Measurements from ENCODE around the gene PMEPA1.

PMEPA1 gene

DNA sequence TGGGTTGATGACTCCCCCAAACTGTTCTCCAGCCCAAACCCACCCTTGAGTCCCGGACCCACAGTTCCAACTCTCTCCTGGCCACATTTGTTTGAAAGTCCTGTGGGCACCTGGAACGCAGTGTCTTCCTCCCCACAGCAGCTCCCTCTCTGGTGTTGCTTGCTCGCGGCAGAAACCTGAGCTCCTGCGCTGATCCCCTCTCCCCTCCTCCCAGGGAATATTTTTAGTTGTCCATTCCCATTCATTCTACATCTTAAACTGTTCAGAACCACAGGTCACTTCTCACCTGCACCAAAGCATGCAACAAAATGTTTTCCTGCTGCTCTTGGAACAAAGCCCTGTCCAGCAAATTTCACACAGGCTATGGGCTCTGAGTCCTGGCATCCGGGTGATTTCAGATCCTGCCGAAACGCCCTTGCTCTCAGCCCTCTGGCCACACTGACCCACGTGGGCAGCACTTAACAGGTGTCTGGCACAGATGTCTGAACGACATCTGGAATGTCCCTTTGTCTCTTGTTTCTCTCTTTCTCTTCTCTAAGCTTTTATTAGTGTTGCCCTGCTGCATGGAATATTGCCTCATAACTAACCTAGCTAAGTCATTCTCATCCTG, 27.0 kb upstream of the PMEPA1 start:
- no peak for DNase-seq

DNA sequence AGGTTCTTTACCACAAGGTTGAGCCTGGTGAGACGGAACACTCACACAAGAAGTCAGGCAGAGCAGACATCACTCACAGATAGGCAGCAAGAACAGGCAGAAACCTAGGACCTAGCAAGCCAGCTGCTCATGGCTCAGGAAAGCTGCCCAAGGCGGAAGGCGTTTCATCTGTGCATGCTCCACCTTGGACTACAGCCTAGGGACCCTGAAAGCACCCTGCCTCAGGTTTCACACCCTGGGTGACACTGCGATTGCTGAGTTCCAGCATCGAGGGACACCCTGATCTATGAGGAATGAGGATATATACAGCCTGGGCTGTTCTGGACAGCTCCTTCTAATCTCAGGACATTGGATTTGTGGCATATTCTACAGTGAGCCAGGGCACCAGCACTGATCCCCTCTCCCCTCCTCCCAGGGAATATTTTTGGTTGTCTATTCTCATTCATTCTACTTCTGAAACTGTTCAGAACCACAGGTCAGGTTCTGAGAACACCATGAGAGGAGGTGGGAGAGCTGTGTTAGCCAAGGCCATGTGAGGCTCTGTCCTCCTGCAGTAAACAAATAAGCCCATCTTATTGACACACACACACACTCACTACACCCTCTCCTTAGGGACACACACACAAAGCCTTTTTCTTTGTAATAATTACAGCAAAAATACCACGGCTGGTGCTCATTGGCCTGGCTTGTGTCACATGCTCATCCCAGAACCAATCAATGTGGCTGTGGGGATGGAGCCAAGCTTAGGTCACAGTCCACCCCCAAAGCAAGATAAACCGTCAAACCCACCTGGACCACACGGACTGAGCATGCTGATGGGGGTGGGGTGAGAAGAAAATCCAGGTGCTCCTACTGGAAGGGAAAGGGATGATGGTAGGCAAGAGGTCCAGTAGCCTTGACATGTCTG, 26.3 kb upstream of the PMEPA1 start:
- DNase-seq = no peak

DNA sequence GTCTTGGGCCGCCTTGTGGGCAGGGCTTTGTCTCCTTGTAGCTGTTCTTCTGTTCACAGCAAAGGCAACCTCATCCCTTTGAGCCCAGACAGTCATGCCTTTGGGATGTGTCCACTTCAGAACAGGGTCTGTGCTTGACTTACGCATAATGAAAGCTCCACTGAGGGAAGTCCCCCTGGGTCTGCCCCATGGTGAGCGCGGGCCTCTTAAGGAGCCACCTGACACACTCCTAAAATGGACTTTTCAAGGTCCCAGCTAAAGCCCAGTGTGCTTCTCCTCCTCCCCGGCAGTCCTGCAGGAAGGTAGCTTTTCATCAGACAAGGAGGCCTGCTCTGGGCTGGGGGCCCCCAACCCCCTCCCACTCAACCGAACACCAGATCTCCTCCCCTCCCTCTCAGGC, 24.9 kb upstream of the PMEPA1 start:
- DNase-seq = no peak

DNA sequence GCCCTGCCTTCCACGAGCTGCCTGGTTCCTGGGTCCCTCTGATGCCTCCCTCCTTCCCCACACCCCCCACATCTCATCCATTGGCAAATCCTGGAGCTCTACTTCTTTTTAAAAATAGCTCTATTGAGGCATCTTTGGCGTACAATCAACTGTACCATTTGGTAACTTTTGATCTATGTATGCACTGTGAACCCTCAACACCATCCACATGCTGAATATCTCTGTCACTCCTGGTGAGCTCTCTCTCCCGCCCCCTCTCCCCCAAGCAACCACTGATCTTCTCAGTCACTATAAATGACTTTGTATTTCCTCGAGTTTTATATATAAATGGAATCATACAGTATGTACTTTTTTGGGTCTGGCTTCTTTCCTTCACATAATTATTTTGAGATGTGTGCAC, 22.4 kb upstream of the PMEPA1 start:
- no peak for DNase-seq

DNA sequence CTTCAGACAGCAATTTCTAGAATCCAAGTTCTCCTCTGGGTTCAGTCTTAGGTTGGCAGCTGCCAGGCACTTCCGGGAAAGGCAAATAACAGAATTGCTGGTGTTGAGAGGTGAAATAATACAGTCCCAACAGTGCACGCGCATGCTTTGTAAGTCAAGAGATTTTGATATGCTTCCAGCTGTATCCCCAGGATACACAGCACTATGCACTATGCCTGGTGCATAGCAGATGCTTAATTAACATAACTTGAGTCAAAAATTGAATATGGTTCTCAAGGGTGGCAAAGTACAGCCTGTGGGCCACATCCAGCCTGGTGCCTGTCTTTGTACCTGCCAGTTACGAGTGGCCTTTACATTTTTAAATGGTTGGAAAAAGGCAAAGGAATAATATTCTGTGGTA, 18.9 kb upstream of the PMEPA1 start:
- no peak for DNase-seq

DNA sequence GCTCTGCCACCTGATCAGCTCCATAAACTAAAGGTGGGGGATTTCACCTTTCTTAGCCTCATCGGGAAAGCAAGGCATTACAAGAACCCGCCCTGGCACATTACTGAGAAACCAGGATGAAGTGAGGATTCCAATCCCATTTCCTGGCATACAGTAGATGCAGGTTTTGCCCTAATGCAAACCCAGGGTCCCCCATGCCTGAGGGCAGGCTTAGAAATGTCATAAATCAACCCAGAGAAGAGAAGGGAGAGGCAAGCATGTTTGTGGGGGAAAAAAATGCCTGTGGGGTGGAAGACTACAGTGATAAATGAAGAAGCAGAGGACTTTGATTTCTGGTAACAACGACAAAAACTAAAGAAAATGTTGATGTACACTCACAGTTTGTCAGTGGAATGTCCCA, 18.0 kb upstream of the PMEPA1 start:
- no peak for DNase-seq

DNA sequence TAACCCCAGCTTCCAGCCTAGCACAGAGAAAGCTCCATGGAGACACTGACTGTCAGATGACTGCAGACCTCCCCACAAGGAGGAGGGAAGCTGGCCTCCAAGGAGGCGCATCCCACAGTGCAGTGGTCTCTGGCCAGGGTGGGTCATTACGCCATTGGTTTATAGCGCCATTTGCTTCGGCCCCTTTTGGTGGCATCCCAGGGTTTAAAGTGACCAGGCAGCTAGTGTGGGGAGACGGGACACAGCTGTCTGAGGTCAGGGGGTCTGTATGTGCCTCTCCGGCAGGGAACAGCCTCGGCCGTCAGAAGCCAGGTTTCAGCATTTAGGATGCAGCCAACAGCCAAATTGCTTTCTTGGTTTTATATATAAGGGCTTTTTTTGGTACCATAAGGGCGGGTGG, 15.8 kb upstream of the PMEPA1 start:
- no peak for DNase-seq

DNA sequence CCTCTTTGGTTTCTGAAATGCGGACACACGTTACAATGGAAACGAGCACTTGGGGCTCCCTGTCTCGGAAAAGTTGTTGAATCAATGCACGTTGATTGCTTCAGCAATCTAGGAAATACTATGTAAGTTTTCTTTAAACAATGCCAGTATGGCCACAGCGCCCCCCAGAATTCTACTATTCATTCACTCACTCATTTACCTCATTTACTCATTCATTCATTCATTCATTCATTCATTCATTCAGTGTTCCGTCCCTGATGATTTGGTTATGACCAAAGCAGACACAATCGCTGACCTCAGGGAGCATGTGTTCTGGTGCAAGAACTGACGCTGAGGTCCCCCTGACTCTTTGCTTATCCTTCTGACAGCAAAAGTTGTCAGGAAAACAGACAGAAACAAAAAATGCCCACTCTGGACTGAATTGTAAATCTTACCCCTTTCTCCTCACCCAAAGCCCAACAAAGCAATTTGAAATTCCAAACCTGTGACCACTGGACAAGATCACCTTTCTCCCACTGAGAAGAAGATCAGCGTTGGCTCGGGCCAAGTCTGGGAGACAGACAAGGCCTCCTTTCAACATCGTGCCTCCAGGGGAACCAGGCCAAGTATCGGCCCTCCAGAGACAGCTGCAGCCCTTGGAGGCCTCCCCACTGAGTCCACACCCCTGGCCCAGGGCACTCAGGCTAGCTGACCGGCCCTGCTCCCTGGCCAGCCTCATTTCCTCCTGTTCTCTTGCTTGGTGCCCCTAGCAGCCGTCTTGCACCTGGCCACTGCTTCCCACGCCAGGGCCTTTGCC, 15.0 kb upstream of the PMEPA1 start:
- no peak for DNase-seq

DNA sequence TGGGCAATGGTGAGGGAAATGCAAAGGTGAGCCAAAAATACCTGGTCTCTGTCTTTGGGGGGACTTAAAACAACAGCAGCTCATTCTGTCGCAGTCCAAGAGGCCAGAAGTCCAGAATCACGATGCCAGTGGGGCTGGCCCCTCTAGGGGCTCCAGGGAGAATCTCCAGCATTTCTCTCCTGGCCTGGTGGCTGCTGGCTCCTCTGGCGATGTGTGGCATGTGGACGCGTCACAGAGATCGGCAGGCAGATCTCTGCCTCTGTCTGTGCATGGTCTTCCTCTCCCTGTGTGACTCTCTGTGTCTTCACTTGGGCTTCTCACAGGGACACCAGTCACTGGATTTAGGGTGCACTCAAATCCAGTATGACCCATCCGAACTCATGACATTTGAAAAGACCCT, 14.0 kb upstream of the PMEPA1 start:
- no peak for DNase-seq

DNA sequence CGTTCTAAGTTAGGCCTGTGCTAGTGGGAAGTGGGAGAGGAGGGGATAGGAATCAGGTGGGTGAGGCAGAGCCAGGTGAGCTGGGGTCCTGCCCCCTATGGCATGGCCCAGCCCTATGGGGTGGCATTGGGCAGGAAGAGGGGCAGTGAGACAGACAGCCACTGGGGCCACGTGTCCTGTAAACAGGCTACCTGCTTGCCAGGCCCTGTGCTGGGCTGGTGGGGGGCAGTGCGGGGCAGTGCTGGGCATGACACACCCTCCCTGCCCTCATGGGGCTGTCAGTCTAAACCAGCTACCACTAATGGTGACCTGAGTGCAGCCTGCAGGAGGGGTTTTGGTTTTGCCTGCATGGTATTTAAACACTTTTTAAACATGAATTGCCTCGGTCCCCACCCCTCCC, 10.1 kb upstream of the PMEPA1 start:
- no peak for DNase-seq

DNA sequence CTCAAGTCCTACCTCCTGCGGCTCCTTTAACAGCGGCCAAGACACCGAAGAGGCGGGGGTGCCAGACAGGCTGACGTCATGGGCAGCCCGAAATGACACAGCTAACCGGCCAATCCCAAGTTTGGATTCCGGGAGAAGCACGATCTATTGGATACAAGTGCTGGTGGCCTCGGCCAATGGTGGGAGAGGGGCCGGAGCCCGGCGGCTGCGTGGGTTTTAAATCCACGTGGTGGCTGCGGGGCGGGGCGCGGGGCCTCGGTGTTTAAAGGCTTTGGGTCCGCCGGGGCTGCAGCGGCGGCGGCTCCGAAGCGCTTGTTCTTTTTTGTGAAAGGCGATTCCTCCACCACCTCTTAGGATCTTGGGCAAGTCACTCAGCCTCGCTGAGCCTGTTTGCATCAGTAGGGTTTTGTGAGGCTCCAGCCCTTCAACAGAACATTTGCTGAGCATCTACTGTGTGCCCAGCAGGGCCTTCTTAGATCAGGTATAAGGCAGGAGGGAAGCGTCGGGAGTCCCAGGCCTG, 8.7 kb upstream of the PMEPA1 start:
- peak; percentile 93 to 94 for DNase-seq

DNA sequence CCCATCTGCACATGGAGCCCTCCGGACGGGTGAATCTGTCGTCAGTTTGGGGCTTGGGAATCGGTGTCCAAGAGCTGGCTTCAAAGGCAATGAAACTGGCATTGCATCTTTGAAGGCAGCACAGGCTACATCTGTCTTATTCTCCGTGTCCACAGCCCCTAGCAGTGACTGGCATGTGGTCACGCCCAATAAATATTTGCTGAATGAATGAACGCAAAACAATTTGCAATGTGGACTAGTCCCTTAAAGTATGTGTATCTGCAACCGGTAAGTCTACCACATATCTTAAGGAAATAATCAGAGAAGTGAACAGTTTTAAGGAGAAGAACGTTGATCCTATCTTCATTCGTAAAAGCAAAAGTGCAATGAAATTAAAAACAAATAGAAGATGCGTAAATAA, 8.0 kb upstream of the PMEPA1 start:
- no peak for DNase-seq

DNA sequence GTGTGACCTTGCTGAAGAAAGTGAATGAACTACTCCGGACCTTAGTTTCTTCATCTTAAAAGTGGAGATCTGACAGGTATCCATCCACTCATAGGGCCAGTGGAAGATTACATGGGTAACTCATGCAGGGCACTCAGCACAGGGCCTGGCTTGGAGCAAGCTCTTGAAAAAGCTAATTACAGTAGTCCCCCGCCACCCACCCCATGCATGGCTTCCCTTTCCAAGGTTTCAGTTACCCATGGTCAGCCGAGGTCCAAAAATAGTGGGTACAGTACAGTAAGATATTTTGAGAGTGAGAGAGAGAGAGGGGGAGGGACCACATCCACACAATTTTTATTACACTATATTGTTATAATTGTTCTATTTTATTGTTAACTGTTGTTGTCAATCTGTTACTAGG, 7.1 kb upstream of the PMEPA1 start:
- no peak for DNase-seq

DNA sequence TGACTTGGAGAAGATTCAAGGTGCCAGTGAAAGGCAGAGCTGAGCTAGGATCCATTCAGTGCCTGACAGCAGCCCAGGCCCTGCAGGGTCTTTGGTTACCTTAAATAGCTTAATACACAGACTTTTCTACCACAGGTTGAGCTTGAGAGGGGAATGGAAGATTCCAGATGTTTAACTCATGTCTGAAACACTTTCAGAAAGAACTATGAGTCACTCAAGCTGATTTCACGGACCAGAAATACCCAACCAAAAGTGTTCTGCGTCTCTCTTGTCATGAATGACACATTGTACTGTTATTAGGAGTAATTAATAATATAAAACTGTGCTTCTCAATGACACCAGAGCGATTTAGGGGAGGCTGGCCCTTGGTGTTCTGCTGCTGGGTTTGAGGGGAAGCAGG, 6.4 kb upstream of the PMEPA1 start:
- no peak for DNase-seq

DNA sequence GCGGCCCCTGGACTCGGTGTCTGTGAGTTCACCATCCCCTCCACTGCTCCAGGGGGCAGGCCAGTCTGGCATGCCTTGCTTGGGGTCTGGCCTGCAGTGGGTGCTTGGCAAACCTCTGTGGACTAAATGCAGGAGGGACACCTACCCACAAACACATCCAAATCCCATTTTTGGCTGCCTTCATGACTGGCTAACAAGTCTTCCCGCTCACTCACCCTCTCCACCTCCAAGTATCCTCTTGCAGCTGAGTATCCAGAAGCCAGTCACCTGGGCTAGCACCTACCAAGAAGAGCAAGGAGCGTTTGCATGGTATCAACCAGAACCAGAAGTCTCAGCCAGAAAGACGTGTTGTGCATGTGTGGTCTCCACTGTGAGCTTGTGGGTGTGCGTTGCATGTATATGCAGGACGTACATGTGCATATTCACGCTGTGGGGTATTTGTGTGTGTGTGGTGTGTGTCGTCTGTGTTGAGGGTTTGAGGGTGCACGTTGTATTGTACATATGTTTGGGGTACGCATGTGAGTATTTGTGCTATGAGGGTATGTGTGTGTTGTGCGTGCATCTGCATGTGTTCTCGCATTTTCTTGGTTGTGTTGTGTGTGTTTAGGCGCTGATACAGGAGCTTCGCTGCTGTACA, 5.6 kb upstream of the PMEPA1 start:
- DNase-seq = no peak

DNA sequence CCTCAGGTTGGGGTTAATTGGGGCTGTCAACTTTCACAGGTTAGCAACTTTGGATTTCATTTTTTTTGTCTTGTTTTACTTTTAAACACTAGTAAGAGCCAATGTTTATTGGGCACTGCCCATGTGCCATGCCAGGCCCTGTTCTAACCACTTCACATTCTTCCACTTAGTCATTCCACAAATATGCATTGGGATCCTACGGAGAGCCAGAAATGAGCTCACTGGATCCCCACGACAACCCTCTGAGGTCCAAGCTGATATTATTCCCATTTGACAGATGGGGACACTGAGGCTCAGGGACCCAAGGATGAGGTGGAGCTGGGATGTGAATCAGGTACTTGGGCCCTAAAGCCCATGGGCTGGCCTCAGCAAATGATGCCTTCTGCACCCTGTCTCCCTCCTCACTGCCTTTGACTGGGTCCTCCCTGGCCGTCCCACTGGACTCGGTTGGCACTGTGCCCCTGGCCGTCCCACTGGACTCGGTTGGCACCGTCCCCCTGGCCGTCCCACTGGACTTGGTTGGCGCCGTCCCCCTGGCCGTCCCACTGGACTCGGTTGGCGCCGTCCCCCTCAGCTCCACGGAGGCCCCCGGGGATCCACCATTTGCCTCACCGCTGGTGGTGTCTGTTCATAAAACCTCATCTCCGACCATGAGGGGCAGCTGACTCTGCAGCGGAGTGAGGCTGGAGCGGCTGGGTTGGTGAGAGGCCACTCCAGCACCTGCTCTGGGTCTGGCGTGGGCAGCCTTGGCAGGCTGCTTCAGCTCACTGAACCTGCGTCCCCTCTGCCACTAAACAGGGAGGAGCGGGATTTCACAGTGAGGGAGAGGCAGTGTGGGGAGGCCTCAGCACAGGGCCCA, 4.8 kb upstream of the PMEPA1 start:
- DNase-seq = no peak

DNA sequence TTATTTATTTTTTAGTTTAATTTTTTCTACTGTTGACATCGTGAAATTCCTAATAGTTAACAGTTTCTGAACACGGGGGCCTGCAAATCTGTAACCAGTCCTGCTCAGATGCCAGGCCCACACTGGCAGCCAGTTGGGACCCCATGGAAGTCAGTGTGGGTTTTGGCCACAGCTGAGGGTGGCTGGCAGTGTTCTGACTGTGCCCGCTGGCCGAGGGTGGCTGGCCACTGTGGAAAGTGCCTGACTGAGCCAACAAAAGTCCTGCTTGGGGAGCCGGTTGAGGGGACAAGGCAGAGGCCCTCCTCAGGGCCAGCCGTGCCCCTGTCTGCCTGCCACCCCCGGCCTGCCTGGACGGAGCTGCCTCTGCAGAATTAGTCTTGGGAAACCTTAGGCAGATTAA, 4.1 kb upstream of the PMEPA1 start:
- no peak for DNase-seq

DNA sequence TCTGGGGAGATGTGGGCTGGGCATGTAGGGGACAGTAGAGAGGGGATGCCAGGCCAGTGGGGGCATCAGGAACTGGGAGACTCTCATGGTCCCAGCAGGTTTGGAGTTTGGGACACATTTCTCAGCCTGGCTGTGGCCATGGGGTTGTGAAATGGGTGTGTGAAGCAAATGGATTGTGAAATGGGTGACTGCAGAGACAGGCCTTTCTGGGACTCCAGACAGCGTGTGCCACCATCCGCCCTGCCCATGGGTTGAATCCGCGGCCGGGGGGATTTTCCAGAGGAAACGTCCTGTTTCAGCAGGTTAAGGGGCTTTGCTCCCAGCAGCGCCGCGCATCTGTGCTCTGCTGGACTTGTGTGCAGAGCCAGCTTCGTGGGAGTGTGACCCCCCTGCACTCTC, 3.7 kb upstream of the PMEPA1 start:
- DNase-seq = no peak

DNA sequence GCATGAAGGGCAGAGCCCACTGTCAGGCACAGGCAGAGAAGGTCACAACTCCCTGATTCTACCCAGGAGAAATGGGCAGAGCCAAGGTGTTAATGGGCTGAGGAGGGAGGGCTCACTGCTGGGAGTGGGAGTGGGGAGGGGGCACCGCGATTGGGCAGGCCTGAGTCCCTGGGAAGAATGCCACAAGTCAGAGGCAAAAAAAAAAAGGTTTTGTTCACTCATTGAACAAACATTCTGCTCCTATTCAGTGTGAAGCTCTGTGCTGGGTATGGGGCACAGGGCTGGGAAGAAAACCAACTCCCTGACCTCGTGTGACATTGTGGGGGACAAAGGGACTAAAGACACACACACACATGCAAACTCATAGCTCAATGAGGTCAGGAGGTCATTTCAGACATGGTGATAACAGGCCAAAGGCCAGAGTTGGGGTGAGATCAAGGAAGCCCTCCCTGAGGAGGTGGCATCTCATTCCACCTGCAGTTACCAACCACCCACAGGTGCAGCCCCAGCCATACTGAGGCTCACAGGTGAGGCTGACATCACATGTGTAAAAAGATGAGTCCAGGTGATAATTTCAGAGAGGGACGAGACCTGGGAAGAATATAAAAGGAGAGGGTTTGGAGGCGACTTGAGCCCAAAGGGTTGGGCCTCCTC, 3.2 kb upstream of the PMEPA1 start:
- DNase-seq = no peak

DNA sequence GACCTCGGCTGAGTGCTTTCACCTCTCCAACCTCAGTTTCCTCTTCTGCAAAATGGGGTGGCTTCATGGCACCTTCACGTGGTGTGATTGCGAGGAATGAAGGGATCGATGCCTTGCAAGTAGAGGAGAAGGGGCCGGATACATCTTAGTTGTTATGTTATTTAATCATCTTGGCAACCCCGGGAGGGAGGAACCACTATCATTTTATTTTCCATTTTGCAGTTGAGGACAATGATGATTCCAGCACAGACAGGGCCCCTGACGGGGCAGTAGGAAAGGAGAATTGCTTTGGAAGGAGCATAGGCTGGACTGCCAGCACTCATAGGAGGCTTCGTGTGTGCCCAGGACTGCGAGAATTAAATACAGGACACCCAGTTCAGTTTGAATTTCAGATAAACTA, 2.5 kb upstream of the PMEPA1 start:
- no peak for DNase-seq

DNA sequence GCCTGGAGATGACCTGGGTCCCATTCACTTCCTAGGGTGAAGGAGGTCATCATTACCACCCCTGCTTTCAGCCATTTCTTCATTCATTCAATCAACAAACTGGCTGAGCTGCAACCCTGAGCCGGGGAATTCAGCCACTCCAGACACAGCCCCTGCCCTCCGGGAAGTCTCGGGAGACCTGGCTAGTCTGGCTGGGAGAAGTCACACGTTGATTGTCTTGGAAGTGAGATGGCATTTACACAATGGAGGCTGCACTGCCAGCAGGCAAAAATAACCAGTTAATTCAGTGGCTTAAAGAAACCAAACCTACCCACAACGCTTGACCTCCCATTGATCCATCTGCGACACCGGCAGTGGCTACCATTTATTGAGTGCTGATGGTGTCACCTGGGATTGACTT, 2.0 kb upstream of the PMEPA1 start:
- no peak for DNase-seq

DNA sequence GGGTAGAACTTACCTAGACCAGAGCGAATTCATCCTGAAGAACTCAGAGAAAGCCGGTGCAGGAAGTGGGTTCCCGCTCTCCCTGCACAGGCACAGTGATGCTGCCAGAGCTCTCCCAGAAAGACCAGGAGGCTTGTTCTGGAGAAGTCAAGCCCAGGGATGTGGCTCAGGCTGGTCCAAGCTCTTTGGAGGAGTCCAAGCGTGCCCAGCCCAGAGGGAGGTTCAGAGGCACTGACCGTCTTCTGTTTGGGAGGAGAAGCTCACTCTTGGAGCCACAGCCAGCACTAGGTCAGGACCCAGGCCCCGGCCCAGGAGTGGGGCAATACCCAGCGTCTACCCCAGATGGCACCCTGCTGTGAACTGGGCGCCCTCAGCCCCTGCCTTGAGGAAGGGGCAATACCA, 1.5 kb upstream of the PMEPA1 start:
- no peak for DNase-seq

Measured in CD4-positive, alpha-beta T cell treated with Interleukin-1 beta for 1 hour (primary cell).